Nasal cavity respiratory epithelium epithelial cell of viscerocranial mucosa (primary cell): ENCODE measurements around the gene GSG1L. TPM values are rescaled to one million over a fixed set of nuclear protein-coding genes. Genes with fewer than 3 reads are reported as not detected.

Source experiments
- total RNA-seq: library from RNA; depleted of rRNA; stranded (reverse); fragments of >200 nt; gene quantifications from 2 replicates; pipeline ENCODE4 v1.2.3, GENCODE V29; 2014

Gene GSG1L
- total RNA-seq: not detected in 2 replicates

GRCh38 chr16:28063591-28064061 lies at the start of gene GSG1L:
Gene GSG1L (minus strand): TSS chr16:28063714. CDS start chr16:28063424, 290 bp downstream.

Other genes with a start within 250 kb of the GSG1L start
- gene XPO6, start 148.3 kb upstream of the GSG1L start, total RNA-seq: 83.0 and 127 TPM in 2 replicates
- gene SBK1, start 228.8 kb upstream of the GSG1L start, total RNA-seq: under 0.01 and 0.28 TPM in 2 replicates